AG10803 (cell line): ENCODE measurements around the gene ZNF700.
A peak's percentile ranks its signal among the peaks of the same experiment; 100 is the strongest.
"Not testable (repeated sequence)": the region's sequence is repeated elsewhere in the genome, so short reads cannot be mapped to it uniquely, and the experiment has no call there.

Experiments
- DNase-seq: peaks from one replicate; pipeline ENCODE4 v3.0.0; 2010; ENCODE audit warnings: low read depth
- H3K4me3 ChIP-seq: 2 replicates; pipeline ENCODE4 v1.5.1; 2011; ENCODE audit warnings: mild to moderate bottlenecking, low read length, control low read depth
- CTCF ChIP-seq: conservative IDR thresholded peaks from 2 replicates; pipeline ENCODE4 v1.5.1; 2011; ENCODE audit warnings: mild to moderate bottlenecking, low read length, control low read depth, inconsistent platforms

ZNF700 gene

GRCh38 chr19:11924886-11925650 is at the start of gene ZNF700:
TSS of gene ZNF700 (plus strand) at chr19:11925107. CDS start at chr19:11925211, 104 bp downstream.
- peak within 1 kb of the TSS; percentile 94 for H3K4me3 ChIP-seq
- DNase-seq: peak; percentile 83
- no peak for TF ChIP-seq CTCF

- H3K4me3 ChIP-seq, DNase-seq: not testable (repeated sequence)
Measured at GRCh38 chr19:11879687-11880266, 45.1 kb upstream of the ZNF700 start.

GRCh38 chr19:11880598-11880997 is 44.3 kb upstream of the ZNF700 start:
- no peak for TF ChIP-seq CTCF
- H3K4me3 ChIP-seq: no peak overlapping the region
- no peak for DNase-seq

DNA sequence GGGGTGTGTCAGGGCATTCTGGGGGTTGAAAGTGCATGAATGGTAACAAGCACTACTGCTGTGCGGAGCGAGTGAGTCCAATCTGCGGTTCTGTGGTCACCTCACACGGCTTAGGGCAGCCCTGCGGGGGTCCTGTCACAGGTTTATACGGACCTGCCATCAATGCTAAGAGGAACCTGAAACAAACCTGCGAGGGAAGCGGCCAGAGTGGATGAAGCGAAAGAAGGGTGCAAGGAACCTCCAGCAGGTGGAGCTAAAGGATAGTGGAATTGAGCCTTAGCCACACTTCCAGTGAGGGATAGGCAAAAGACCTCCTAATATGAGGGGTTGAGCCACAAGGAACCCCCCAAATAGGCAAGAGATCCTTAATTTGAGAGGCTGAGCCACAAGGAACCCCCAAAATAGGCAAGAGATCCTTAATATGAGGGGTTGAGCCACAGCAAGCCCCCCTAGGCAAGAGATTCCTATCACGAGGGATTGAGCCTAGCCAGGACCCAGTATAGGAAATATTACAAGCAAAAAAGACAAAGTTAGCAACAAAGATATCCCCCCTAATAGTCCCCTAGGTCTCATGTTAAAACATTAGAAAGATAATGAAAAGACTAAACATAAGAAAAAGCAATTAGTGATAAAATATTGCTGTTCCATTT is 43.6 kb upstream of the ZNF700 start:
- DNase-seq: peak; percentile 32
- H3K4me3 ChIP-seq: 0 out of 2 replicates have a peak overlapping the region, but pooled peaks have one; percentile 17
- peak; percentile 84 for TF ChIP-seq CTCF

GRCh38 chr19:11882606-11883005 is 42.3 kb upstream of the ZNF700 start:
- no peak for DNase-seq
- no peak for TF ChIP-seq CTCF
- no peak overlapping the region for H3K4me3 ChIP-seq

DNA sequence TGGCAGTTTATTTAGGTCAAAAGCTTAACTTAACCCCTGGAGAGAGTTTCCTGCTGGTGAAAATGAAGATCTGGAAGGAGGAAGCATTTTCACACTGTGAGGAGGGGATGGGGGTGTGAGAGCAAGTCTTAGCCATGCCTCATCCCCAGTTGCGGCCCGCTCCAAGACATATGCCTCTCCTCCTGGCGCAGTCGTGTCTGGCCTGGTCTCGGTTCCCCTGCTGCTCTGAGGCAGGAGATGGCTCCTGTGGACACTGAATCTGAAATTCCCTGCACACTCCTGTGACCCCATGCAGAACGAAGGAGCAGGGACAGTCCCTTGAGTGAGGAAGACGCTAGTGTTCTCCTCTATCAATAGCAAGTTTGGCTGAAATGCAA is 37.7 kb upstream of the ZNF700 start:
- peak overlapping the region; percentile 90 for H3K4me3 ChIP-seq
- peak; percentile 16 for DNase-seq
- no peak for TF ChIP-seq CTCF

DNA sequence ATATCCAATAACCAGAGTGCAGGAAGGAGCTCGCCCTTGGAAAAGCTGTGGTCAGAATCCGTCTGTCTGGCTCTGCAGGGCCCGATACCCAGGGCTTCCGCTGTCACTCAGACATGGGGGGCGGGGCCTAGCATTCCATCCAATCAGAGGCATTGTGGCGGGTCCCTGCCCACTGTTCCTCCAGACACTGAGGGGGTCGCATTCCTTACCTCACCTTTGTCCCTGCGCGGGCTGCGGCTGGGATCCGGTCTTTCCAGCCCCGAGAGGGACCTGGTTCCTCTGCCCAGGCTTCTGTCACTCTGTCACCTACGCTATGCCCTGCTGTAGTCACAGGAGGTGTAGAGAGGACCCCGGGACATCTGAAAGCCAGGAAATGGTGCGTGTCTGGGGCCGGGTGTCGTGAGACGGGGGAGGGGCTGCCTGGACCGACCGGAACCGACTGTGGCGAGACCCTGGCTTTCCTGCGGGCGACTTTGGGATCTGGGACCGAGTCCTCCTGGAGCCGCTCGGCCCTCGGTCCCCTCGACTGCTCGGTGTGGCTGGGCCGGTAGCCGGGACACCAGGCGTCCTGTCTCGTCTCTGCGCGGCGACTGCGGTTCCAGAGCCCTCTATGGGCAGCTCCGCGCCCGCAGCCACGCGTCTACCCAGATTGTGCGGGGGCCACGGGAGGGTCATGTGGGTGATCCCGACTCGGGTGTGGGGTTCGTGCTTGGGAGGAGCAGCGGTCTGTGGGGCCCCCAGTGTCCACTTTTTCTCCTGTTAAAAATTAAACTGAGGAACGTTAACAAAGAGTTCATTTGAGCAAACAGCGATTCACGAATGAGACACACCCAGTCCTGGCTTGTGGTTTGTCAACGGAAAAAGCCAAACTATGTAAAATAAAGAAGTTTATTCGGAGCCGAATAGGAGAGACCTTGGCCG is 37.0 kb upstream of the ZNF700 start, which contains the start of gene ZNF69:
ZNF69 (plus strand) TSS at position 172 of the 921 bp plus-strand sequence; CDS start at position 314, 142 bp downstream.
- TF ChIP-seq CTCF: peak; percentile 8; the same call in 1 of the 2 replicates
- H3K4me3 ChIP-seq: peak within 1 kb of the TSS; percentile 90
- peak; percentile 63 for DNase-seq

- DNase-seq, H3K4me3 ChIP-seq: not testable (repeated sequence)
Measured at GRCh38 chr19:11889901-11890300, 35.0 kb upstream of the ZNF700 start.
